Measurements from ENCODE around the gene ENG. TPM values are rescaled to one million over a fixed set of nuclear protein-coding genes. Genes with fewer than 3 reads are reported as not detected.

Gene ENG
- total and polyA plus RNA-seq, 2 of the 4 experiments (the other 2 are of a cell fraction) = 3.6 to 83.3 TPM

GRCh38 chr9:127765418-127765817 lies 89.0 kb downstream of the ENG start:
- Histone ChIP-seq H3K4me3 (ENCODE audit: insufficient read depth, low read depth, low read length) (no peak overlapping the region), H3K56ac (ENCODE audit: extremely low read depth, insufficient read depth, low read length) (no peak overlapping the region), H3K36me3 (ENCODE audit: control insufficient read depth, insufficient read depth, low read length) (no peaks in the 10 kb centered on the region), H2BK120ac (ENCODE audit: low read depth, low read length) (no peak overlapping the region), H3K9me3 (ENCODE audit: control insufficient read depth, insufficient read depth, low read length) (no peaks in the 10 kb centered on the region), H3K27ac (ENCODE audit: insufficient read depth, low read length) (no peak overlapping the region), H3K4me2 (ENCODE audit: low read depth, low read length) (no peak overlapping the region), H3K9me1 (ENCODE audit: insufficient read depth, low read length) (no peaks in the 10 kb centered on the region; the same call in 1 of the 2 replicates), H3K9ac (ENCODE audit: low read depth, low read length) (no peak overlapping the region), H3K18ac (ENCODE audit: low read depth, low read length) (no peak overlapping the region), H4K8ac (ENCODE audit: low read depth in 2 of 2, low read length in 2 of 2) (no peak overlapping the region), H2BK15ac (ENCODE audit: low read depth, low read length) (no peak overlapping the region), H3K14ac (replicated peaks; ENCODE audit: low read depth, low read length) (no peak overlapping the region), H3K4me1 (ENCODE audit: control insufficient read depth, insufficient read depth, low read length) (peaks cover 2% of the 10 kb centered on the region; the same call in 1 of the 2 replicates), H3K79me1 (ENCODE audit: low read depth in 1 of 2, low read length in 2 of 2) (no peaks in the 10 kb centered on the region), H2AK5ac (ENCODE audit: low read depth, low read length) (no peak overlapping the region), H3K27me3 (ENCODE audit: control insufficient read depth, insufficient read depth, low read length) (peaks cover 28% of the 10 kb centered on the region), H2BK20ac (ENCODE audit: low read depth, low read length) (no peak overlapping the region), H4K20me1 (ENCODE audit: insufficient read depth, low read length) (no peaks in the 10 kb centered on the region), H4K91ac (ENCODE audit: insufficient read depth, low read depth, low read length) (no peak overlapping the region), H3K4ac (ENCODE audit: low read depth, low read length) (no peak overlapping the region), H2AFZ (replicated peaks; ENCODE audit: low read length, poor library complexity) (no peak overlapping the region), H2AK9ac (replicated peaks; ENCODE audit: low read depth, low read length, poor library complexity) (no peak overlapping the region), H2BK5ac (ENCODE audit: low read depth, low read length, poor library complexity, severe bottlenecking) (no peak overlapping the region), H3K23ac (ENCODE audit: low read depth, low read length) (no peak overlapping the region), H4K5ac (ENCODE audit: low read depth, low read length) (no peak overlapping the region)
- in situ Hi-C loops (cut with MboI; ENCODE audit: low sequenced_read_pairs) (no loop called here), dilution Hi-C loops (cut with HindIII; ENCODE audit: low sequenced_read_pairs, unreplicated experiment) (no loop called here), intact Hi-C loops (cut with micrococcal nuclease) (no loop called here)
- no peak for ATAC-seq (ENCODE audit: low read depth)
- CTCF ChIA-PET = no interaction called here
- no CpG with 5 or more reads among the region's 1 CpG for WGBS, 2 experiments (ENCODE audit: extremely low coverage in 2 of 2, insufficient read length in 1 of 2)
- TF ChIP-seq ELK1 (IDR thresholded peaks at IDR 0.05; ENCODE audit: borderline replicate concordance, low read depth, low read length) (no peak), NFE2L2 (IDR thresholded peaks at IDR 0.05; ENCODE audit: low read depth, low read length) (no peak), CTCF (conservative IDR thresholded peaks at IDR 0.05; ENCODE audit: low read depth, low read length) (no peak), USF2 (IDR thresholded peaks at IDR 0.05; ENCODE audit: low read depth, low read length) (no peak), RCOR1 (IDR thresholded peaks at IDR 0.05; ENCODE audit: insufficient replicate concordance, low read length) (no peak), CHD1 (IDR thresholded peaks at IDR 0.05; ENCODE audit: low read depth, low read length) (no peak), MAZ (IDR thresholded peaks at IDR 0.05; ENCODE audit: borderline replicate concordance, low read depth, low read length) (no peak), FOS (IDR thresholded peaks at IDR 0.05; ENCODE audit: low read depth, low read length) (no peak), BHLHE40 (IDR thresholded peaks at IDR 0.05; ENCODE audit: low read depth, low read length) (no peak), CEBPB (IDR thresholded peaks at IDR 0.05; ENCODE audit: low read depth, low read length) (no peak), RAD21 (IDR thresholded peaks at IDR 0.05; ENCODE audit: low read length) (no peak), POLR2A (IDR thresholded peaks at IDR 0.05; ENCODE audit: low read depth, low read length) (no peak), SMC3 (IDR thresholded peaks at IDR 0.05; ENCODE audit: low read depth, low read length) (no peak), MAFK (IDR thresholded peaks at IDR 0.05; ENCODE audit: low read depth, low read length) (no peak), MXI1 (IDR thresholded peaks at IDR 0.05; ENCODE audit: borderline replicate concordance, low read depth, low read length) (no peak), RFX5 (IDR thresholded peaks at IDR 0.05; ENCODE audit: low read depth, low read length) (no peak)
- POLR2A ChIA-PET (ENCODE audit: unreplicated experiment) = no interaction called here
- no TSS peak for BruUV-seq (replicated peaks)
- DNase-seq = no peak
